NCI-H128 (cell line): ENCODE measurements around the gene CD74.

ENCODE experiments used
- DNase-seq: peaks from one replicate; lab custom pipeline; 2025; ENCODE audit not compliant: unreplicated experiment; lab: John Stamatoyannopoulos, UW

The CD74 gene

GRCh38 chr5:150410524-150411244 is 2.0 kb downstream of the CD74 start:
- no peak for DNase-seq

- DNase-seq: peak; percentile 8
Observed at GRCh38 chr5:150409638-150410523, 2.8 kb downstream of the CD74 start.

DNA sequence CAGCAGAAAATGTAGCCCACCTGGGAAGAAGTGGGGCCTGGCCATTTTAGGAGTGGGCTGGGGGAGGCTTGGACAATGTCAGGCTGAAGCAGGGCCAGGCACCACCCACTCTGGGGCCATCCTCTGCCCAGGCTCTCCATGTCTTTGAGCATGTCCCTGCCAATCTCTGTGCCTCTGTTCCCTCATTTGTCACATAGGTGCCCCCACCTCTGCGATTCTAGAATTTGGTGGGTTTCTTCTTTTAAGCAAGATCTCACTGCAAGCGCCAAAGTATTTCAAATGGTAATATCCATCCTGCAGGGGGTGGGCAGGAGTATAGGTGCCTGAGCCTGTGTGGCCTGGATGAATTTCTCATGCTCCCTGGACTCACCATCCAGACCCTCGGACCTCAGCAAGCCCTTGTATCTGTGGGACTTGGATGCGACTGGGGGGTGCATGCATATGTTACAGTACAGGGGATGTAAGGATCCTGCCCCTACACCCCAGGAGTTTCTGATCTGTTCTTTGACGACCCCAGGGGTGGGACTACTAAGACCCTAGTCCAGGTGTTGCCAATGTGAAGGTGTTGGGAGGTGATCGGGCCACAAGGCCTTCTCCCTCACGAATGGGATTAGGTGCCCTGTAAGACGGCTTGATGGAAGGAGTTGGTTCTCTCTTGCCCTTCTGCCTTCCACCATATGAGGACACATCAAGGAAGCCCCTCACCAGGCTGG is 4.3 kb downstream of the CD74 start:
- DNase-seq: no peak

DNA sequence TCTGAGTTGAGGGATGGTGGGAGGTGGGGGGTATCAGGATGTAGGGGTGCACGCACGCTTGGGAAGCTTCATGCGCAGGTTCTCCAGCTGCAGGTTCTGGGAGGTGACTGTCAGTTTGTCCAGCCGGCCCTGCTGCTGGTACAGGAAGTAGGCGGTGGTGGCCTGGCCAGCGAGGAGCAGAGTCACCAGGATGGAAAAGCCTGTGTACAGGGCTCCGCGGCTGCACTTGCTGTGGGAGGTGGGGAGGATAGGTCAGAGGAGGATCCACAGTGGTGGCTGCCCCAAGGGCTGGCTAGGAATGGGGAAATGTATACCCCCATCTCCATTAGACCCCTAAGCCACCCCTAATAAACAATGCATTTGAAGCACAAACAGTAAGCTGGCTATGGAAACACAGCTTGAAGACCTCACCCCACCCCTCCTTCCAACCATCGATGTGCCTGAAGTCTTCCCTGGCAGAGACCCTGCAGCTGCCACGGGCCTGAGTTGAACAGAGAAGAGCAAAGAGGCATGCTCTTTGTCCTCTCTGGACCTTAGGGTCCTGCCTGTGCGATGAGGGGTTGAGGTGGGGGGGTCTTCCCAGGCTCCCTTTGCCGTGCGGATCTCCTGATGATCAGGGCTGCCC is 5.5 kb downstream of the CD74 start:
- no peak for DNase-seq

DNA sequence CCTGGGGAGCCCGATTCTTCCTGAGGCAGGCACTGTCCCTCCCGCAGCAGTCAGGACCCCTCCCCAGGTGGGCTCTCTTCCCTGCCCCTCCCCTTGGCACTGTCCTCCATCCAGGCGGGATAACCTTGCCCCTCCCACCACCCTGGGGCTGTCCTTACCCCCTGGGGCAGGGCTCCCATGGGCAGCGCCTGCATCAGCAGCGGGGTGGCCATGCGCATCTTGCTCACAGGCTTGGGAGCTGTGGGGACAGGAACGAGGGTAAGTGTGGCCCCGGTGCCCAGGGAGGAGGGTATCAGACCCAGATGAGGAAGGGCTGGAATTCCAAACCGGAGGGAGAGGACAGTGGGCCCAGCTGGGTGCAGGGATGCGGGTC is 6.0 kb downstream of the CD74 start:
- DNase-seq: no peak

DNA sequence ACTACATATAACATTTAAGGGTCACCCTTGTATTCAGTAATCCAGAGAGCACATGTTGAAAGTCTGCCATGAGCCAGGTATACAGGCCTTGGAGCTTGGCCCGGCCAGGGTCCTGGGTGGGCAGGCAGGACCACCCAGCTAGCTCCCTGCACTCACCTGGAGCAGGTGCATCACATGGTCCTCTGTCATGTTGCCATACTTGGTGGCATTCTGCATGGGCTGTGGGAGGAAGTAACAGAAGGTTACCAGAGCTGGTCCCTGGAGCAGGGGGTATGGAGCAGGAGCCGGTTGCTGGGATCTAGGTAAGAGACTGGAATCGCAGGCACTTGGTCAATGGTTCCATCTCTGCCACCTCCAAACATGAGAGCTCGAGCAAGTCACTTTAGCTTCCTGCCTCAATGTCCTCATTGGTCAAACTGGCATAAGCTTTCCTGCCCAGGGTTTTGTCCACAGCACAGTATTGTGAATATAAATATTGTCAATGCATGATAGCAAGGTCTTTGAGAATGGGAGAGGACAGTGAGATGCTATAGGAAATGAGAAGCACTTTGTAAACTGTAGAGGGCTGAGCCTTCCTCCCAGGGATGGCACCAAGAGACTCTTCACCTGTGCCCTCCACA is 6.5 kb downstream of the CD74 start:
- no peak for DNase-seq

- no peak for DNase-seq
Observed at GRCh38 chr5:150404941-150405816, 7.5 kb downstream of the CD74 start.

GRCh38 chr5:150404535-150404934 is 8.2 kb downstream of the CD74 start:
- no peak for DNase-seq

DNA sequence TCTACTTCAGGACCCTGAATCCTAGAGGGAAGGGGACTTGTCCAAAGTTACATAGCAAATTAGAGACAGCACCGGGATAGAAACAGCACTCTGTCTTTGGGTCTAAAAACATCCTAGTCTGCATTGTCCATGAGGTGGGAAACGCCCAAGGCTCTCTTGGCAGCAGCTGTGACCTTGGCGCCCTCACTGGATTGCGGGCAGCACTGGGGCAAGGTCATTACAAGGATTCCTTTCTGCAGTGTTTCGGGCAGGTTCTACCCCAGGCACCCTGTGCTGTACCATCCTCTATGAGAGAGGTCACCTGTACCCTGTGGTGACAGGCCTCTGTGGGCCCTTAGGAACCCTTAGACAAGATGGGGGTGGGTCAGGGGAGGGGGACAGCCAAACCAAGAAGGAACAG is 8.6 kb downstream of the CD74 start:
- DNase-seq: no peak

- DNase-seq: no peak
Observed at GRCh38 chr5:150402901-150403342, 9.8 kb downstream of the CD74 start.

DNA sequence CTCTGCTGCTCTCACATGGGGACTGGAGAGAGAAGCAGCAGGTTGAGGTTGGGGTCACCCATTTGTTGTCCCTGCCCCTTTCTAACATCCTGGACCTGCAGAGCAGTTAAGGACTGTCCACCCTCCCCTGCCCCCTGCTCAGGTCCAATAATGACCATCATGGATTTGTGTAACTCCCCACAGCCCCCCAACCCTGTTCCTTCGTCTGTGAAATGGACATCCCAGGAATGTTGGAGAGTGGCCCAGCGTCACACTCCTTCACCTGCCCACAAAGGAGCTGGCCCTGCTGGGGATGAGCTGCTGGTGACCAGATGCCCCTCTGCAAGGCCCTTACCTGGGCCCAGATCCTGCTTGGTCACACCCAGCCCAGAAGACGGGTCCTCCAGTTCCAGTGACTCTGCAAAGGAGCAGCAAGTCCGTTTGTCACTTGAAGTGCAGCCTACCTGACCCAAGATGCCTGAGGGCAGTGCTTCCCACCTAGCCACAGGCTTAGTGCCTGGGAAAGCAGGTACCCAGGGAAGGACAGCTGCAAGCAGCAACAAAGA is 10.4 kb downstream of the CD74 start:
- no peak for DNase-seq

DNA sequence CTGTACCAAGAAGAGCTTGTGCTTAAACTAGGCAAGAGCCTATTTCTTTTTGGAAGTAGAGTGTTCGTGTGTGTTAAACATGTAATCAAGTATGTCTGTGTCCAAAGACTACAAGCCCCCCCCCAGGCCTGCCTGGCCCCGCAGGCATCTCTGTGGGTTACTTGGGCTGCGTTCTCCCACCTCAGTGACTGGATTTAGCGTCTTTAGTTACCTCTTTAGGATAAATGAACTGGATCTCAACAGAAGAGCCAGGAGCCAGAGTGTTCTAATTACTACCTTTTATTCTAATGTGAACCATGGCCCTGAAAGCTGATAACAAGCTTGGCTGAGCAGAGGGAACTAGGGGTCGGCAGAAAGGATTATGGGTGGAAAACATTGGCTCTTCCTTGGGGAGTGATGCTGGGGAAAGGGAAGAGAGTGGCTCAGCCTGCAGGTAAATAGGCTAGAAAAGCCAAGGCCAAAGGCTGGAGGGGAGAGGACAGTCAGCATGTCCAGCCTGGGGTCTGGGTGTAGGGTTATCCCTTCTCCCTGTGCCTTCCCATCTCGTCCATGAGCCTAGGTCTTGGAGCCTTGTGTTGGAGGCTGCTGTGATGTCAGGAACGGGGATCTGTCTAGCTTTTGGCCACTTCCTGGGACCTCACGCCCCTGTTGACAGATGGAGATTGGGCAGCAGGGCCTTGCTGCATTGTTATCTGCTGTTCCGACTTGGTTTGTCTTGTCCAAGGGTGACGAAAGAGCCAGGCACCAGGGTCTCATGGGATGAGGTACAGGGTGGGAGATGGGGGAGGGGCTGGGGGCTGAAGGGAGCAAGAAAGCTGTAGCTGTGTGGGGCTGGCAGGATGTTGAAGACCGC is 11.1 kb downstream of the CD74 start:
- DNase-seq: no peak

DNA sequence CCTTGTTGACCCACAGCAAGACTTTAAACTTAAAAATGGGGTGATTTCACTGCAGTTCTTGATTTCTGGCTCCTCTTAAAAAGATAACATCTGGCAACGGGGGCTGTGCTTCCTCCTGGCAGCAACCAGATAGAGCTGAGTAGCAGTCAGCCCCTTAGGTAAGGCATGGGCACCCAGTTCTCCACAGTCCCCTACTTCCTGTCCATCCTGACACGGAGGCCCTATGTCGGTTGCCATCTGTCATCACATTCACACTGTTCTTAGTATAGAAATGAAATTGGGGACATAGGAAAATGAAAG is 11.7 kb downstream of the CD74 start:
- DNase-seq: no peak

DNA sequence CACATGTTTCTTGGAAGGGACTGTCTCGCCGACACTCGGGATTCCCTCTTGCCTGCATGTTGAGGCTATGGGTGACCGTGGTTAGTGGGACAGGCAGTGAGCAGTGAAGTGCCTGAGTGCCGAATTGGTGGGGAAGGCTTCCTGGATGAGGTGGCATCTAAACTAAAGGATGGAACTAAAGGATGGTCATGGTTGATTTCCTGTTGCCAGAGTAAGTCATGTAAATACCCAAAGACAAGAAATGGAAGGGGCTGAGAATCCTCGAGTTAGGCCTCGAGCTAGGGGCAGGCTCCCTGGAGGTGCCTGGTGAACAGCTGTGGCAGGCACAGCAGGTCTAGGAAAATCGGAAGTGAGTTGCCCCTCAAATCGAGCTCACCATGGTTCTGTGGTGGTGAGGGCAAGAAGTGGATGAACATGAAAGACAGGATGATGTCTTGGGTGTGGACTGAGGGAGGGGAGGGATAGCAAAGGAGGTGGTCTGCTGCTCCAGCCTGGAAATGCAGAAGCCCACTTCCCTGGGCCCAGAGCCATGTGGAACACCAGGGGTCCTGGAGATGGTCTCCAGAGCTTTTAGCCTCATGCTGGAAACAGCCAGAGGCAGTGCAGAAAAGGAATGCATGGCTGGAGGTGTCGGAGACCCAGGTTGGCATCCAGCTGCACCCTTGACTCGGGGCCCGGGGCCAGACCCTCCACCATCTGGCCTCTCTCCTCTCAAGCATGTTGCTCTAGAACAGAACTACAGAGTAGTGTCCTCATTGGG is 12.2 kb downstream of the CD74 start:
- no peak for DNase-seq

DNA sequence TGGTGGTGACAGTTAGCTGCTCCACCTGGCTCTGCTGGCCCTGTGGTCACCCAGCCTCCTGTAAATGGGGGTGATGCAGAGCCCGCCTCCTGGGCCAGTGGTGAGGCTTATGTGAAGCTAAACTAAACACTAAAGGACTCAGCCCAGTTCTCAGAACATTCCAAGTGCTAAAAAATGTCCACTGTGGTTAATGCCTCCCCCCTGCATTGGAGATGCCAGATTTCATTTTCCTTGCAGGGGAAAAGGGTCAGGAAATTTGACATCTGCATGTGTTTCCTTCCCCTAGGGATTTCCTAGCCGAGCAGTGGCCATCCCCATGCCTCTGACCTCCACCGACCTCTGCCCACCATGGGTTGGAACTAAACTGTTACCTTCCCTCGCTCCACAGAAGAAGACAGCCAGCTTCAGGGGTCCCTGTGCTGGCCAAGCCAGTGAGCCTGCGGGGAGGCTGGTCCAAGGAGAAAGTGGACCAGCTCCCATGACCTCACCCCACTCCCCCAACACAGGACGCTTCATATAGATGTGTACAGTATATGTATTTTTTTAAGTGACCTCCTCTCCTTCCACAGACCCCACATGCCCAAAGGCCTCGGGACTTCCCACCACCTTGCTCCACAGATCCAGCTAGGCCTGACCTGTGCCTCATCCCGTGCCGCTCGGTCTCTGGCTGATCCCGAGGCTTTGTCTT is 13.0 kb downstream of the CD74 start:
- no peak for DNase-seq

GRCh38 chr5:150398722-150399523 is 13.8 kb downstream of the CD74 start:
- no peak for DNase-seq
